HG03196 (cell line): Measurements from ENCODE around the gene PWWP2B.

Experiments
- ATAC-seq: cut with Tn5 transposase; IDR thresholded peaks from one replicate; pipeline ENCODE4 v1.9.1; 2021; ENCODE audit not compliant: unreplicated experiment

PWWP2B gene

GRCh38 chr10:132466520-132467463 is 69.8 kb downstream of the PWWP2B start:
- ATAC-seq, result no peak
